ENCODE measurements around the gene OSBPL8. TPM values are rescaled to one million over a fixed set of nuclear protein-coding genes. Genes with fewer than 3 reads are reported as not detected.
"Not testable (repeated sequence)": the region's sequence is repeated elsewhere in the genome, so short reads cannot be mapped to it uniquely, and the experiment has no call there.

Gene OSBPL8
- total RNA-seq, 4 donors from 2014 or later: 50.0 to 55.0 (median 54.7) TPM

DNA sequence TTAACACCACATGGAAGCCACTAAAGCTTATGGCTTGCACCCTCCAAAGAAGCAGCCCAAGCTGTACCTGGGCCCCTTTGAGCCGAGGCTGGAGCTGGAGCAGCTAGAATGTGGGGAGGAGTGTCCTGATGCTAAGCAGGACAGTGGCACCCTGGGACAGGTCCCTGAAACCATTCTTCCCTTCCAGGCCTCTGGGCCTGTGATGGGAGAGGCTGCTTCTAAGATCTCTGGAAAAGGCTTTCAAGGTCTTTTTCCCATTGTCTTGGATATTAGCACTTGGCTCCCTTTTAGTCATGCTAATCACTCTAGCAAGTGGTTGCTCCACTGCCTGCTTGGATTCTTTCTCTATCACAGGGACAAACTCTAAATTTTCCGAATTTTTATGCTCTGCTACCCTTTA lies 40.9 kb downstream of the OSBPL8 start:
- TF ChIP-seq, protein P1, sequence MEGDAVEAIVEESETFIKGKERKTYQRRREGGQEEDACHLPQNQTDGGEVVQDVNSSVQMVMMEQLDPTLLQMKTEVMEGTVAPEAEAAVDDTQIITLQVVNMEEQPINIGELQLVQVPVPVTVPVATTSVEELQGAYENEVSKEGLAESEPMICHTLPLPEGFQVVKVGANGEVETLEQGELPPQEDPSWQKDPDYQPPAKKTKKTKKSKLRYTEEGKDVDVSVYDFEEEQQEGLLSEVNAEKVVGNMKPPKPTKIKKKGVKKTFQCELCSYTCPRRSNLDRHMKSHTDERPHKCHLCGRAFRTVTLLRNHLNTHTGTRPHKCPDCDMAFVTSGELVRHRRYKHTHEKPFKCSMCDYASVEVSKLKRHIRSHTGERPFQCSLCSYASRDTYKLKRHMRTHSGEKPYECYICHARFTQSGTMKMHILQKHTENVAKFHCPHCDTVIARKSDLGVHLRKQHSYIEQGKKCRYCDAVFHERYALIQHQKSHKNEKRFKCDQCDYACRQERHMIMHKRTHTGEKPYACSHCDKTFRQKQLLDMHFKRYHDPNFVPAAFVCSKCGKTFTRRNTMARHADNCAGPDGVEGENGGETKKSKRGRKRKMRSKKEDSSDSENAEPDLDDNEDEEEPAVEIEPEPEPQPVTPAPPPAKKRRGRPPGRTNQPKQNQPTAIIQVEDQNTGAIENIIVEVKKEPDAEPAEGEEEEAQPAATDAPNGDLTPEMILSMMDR (IDR thresholded peaks at IDR 0.05): no peak
- no peak for TF ChIP-seq POLR2A (IDR thresholded peaks at IDR 0.05; ENCODE audit: low read depth)
- no peak for TF ChIP-seq EP300 (IDR thresholded peaks at IDR 0.05)
- TF ChIP-seq POLR2AphosphoS5 (IDR thresholded peaks at IDR 0.05): no peak
- intact Hi-C loops (cut with DNase I): no loop called here
- no peak overlapping the region for H3K27ac ChIP-seq (replicated peaks in 1 of 4)
- DNase-seq (ENCODE audit: extremely low spot score): no peak
- no peak overlapping the region for H3K4me3 ChIP-seq
- WGBS: 94% methylated on average over 2 of the region's 2 CpGs
- no peaks in the 10 kb centered on the region for H3K9me3 ChIP-seq
- no peaks in the 10 kb centered on the region for H3K36me3 ChIP-seq
- H3K27me3 ChIP-seq: no peaks in the 10 kb centered on the region
- H3K4me1 ChIP-seq: no peaks in the 10 kb centered on the region

DNA sequence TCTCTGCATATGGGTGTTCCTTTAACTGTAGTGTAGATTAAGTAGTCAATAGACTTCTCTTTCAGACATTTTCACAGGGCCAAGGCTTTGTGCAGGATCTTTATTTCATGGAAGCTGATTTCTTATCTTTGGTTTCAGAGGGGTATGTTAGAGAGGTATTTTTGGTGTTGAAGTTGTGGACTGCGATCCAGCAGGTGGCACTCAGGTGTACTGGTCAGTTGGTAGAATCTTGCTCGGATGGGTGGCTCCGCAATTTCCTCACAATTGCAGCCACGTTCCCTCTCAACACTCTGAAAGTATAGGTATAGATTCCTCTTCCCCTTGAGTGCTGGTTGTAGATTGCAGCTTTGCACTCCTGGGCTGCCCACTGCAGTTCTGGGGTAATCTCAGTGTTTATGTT lies 44.3 kb downstream of the OSBPL8 start:
- H3K4me1 ChIP-seq: no peaks in the 10 kb centered on the region
- WGBS: 98% methylated on average over 4 of the region's 4 CpGs
- no peak overlapping the region for H3K4me3 ChIP-seq
- intact Hi-C loops (cut with DNase I): no loop called here
- no peaks in the 10 kb centered on the region for H3K36me3 ChIP-seq
- no peak for DNase-seq (ENCODE audit: extremely low spot score)
- no peaks in the 10 kb centered on the region for H3K27me3 ChIP-seq
- TF ChIP-seq POLR2AphosphoS5 (IDR thresholded peaks at IDR 0.05): no peak
- TF ChIP-seq, protein P1 (IDR thresholded peaks at IDR 0.05): no peak
- no peak for TF ChIP-seq EP300 (IDR thresholded peaks at IDR 0.05)
- no peak for TF ChIP-seq POLR2A (IDR thresholded peaks at IDR 0.05; ENCODE audit: low read depth)
- no peak overlapping the region for H3K27ac ChIP-seq (replicated peaks in 1 of 4)
- no peaks in the 10 kb centered on the region for H3K9me3 ChIP-seq

DNA sequence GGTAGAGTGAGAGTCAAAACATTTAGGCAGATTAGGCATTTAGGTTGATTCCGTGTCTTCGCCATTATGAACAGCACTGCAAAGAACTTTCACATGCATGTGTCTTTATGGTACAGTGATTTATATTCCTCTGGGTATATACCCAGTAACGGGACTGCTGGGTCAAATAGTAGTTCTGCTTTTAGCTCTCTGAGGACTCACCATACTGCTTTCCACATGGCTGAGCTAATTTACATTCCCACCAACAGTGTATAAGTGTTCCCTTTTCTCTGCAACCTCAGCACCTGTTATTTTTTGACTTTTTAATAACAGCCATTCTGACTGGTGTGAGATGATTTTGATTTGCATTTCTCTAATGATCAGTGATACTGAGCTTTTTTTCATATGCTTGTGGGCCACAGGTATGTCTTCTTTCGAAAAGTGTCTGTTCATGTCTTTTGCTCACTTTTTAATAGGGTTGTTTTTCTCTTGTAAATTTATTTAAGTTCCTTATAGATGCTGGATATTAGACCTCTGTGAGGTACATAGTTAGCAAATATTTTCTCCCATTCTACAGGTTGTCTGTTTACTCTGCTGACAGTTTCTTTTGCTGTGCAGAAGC lies 48.4 kb downstream of the OSBPL8 start:
- WGBS: 94% methylated on average over 4 of the region's 4 CpGs
- H3K27me3 ChIP-seq; DNase-seq (ENCODE audit: extremely low spot score); H3K4me1 ChIP-seq; H3K27ac ChIP-seq (replicated peaks in 1 of 4); H3K9me3 ChIP-seq; H3K4me3 ChIP-seq; H3K36me3 ChIP-seq; intact Hi-C loops (cut with DNase I): not testable (repeated sequence)

DNA sequence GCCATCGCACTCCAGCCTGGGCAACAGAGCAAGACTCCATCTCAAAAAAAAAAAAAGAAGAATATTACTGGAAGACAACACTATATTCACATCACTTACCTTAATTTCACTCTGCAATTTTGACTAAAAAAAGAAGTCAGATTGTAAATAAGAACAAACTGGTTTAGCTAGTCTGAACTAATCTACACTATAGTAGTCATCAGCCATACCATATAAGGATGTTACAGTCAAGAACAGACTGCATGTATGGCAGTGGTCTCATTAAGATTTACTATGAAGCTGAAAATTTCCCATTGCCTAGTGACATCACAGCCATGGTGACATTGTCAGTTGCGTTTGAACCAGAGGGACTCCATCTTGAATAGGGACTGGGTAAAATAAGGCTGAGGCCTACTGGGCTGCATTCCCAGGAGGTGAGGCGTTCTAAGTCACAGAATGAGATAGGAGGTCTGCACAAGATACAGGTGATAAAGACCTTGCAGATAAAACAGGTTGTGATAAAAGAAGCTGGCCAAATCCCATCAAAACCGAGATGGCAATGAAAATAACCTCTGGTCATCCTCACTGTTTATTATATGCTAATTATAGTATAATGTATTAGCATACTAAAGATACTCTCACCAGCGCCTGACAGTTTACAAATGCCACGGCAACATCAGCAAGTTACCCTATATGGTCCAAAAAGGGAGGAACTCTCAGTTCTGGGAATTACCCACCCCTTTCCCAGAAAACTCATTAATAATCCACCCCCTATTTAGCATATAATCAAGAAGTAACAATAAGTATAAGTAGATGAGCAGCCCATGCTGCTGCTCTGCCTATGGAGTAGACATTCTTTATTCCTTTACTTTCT lies 51.2 kb downstream of the OSBPL8 start:
- Histone ChIP-seq H3K27ac (replicated peaks in 1 of 4) (no peak overlapping the region), H3K36me3 (no peaks in the 10 kb centered on the region), H3K9me3 (no peaks in the 10 kb centered on the region), H3K4me1 (peaks cover 0 to 5% (median 2%) of the 10 kb centered on the region in 4 donors), H3K27me3 (no peaks in the 10 kb centered on the region), H3K4me3 (no peak overlapping the region)
- 90% methylated on average over 6 of the region's 6 CpGs for WGBS
- no peak for TF ChIP-seq POLR2AphosphoS5 (IDR thresholded peaks at IDR 0.05)
- TF ChIP-seq, protein P1 (IDR thresholded peaks at IDR 0.05): no peak
- TF ChIP-seq POLR2A (IDR thresholded peaks at IDR 0.05; ENCODE audit: low read depth): no peak
- TF ChIP-seq EP300 (IDR thresholded peaks at IDR 0.05): no peak
- no peak for DNase-seq (ENCODE audit: extremely low spot score)
- intact Hi-C loops (cut with DNase I): no loop called here

DNA sequence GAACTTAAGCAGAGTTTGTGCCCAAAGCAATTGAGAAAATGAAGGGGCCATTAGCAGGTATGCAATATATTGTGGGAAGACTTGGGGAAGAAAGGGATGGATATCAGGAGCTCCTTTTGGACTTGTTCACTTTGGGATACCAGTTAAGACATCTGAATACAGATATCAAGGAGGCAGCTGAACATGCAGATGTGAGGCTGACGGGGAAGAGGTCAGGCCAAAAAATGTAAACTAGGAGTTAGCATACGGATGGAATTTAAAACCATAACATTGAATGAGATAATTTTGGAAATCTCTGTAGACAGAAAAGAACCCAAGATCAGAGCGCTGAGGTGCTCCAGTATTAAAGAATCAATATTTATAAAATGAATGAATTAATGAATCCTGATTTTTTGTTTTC lies 53.4 kb downstream of the OSBPL8 start:
- WGBS: 70% methylated on average over 3 of the region's 3 CpGs
- H3K4me3 ChIP-seq: no peak overlapping the region
- no peak overlapping the region for H3K27ac ChIP-seq (replicated peaks in 1 of 4)
- no peaks in the 10 kb centered on the region for H3K27me3 ChIP-seq
- no peak for DNase-seq (ENCODE audit: extremely low spot score)
- H3K9me3 ChIP-seq: no peaks in the 10 kb centered on the region
- intact Hi-C loops (cut with DNase I): no loop called here
- no peaks in the 10 kb centered on the region for H3K36me3 ChIP-seq
- TF ChIP-seq POLR2A (IDR thresholded peaks at IDR 0.05; ENCODE audit: low read depth) (no peak), EP300 (IDR thresholded peaks at IDR 0.05) (no peak), POLR2AphosphoS5 (IDR thresholded peaks at IDR 0.05) (no peak)
- TF ChIP-seq, protein P1 (IDR thresholded peaks at IDR 0.05): no peak
- H3K4me1 ChIP-seq: peaks cover 0 to 5% (median 2%) of the 10 kb centered on the region in 4 donors

Data from esophagus muscularis mucosa (tissue), 4 donors.